HCT116 (cell line): ENCODE data around the gene CRMP1. TPM values are rescaled to one million over a fixed set of nuclear protein-coding genes. Genes with fewer than 3 reads are reported as not detected.

Experiments used
- ATAC-seq: fragments of 200-7000 bp; cut with Tn5 transposase; 2 replicates; pipeline ENCODE4 v1.9.1; 2020; ENCODE audit warnings: mild to moderate bottlenecking, moderate library complexity
- BruUV-seq: library from RNA; stranded (reverse); fragments of 400-500 nt; replicated peaks from 2 replicates; lab custom pipeline; 2021; lab: Mats Ljungman, UMichigan
- CTCF ChIA-PET: fragments of 300-600 bp; sonication (Branson Sonifier 250); formaldehyde crosslinking; loops from one replicate; lab custom pipeline; 2021; ENCODE audit warnings: antibody characterized with exemption; lab: Charles Lee
- POLR2A ChIA-PET: fragments of 300-600, 350-600 bp; sonication (Branson Sonifier 250); formaldehyde crosslinking; loops from one replicate; lab custom pipeline; 2021; ENCODE audit warnings: antibody characterized with exemption; lab: Charles Lee
- RAD21 ChIA-PET, 2 experiments: fragments of 300-600 bp; sonication (Branson Sonifier 250); formaldehyde crosslinking; loops; one replicate each; lab custom pipeline; 2023; ENCODE audit warnings: low total read pairs in 2 of 2; ENCODE audit not compliant: uncharacterized antibody in 2 of 2, unreplicated experiment in 2 of 2, low non-redundant PET in 1 of 2; lab: Charles Lee
- DNase-seq: peaks from one replicate; pipeline ENCODE4 v3.0.0-alpha.2; 2010; ENCODE audit warnings: low read depth, low spot score
- H2AFZ ChIP-seq: fragments of 200-600 bp; shearing (Covaris generic), sonication (generic); 2 replicates; pipeline ENCODE4 v1.6.1; 2017; ENCODE audit warnings: low read depth, mixed run types, mixed read lengths, antibody characterized with exemption, low read length; ENCODE audit not compliant: poor library complexity, severe bottlenecking
- H3K27ac ChIP-seq: 2 replicates; pipeline ENCODE4 v1.5.1; 2012; ENCODE audit warnings: low read depth, low read length
- H3K27me3 ChIP-seq: fragments of 200-600 bp; sonication (generic); 2 replicates; pipeline ENCODE4 v1.6.1; 2016; ENCODE audit warnings: mixed run types, low read length, mixed read lengths; ENCODE audit not compliant: insufficient read depth
- H3K36me3 ChIP-seq, 2 experiments: fragments of 200-500 bp in 1 of 2; fragments of 200-600 bp in 1 of 2; sonication (Bioruptor generic) in 1 of 2; sonication (generic) in 1 of 2; 2 replicates each; pipeline versions ENCODE4 v1.5.1 to v1.6.1; 2014 to 2016; ENCODE audit warnings: low read length in 2 of 2, inconsistent platforms in 1 of 2, mixed read lengths in 1 of 2, mixed run types in 1 of 2; ENCODE audit not compliant: insufficient read depth in 2 of 2, control insufficient read depth in 1 of 2
- H3K4me1 ChIP-seq, 2 experiments: fragments of 200-600 bp in 1 of 2; sonication (generic) in 1 of 2; 2 replicates each; pipeline versions ENCODE4 v1.5.1 to v1.6.1; 2012 to 2017; ENCODE audit warnings: low read length in 2 of 2, inconsistent platforms in 1 of 2, mild to moderate bottlenecking in 1 of 2, mixed read lengths in 1 of 2, mixed run types in 1 of 2, moderate library complexity in 1 of 2; ENCODE audit not compliant: insufficient read depth in 2 of 2, control insufficient read depth in 1 of 2
- H3K4me2 ChIP-seq: fragments of 200-600 bp; sonication (generic); 2 replicates; pipeline ENCODE4 v1.6.1; 2017; ENCODE audit warnings: mixed run types, low read length, mixed read lengths
- H3K4me3 ChIP-seq, 2 experiments: fragments of 200-600 bp in 1 of 2; sonication (generic) in 1 of 2; replicated peaks in 1 of 2; 2 replicates each; pipeline ENCODE4 v1.5.1; 2011 to 2016; ENCODE audit warnings: low read length in 2 of 2, control low read depth in 1 of 2, low read depth in 1 of 2, mild to moderate bottlenecking in 1 of 2, mixed read lengths in 1 of 2, mixed run types in 1 of 2
- H3K79me2 ChIP-seq: fragments of 200-600 bp; sonication (generic); 2 replicates; pipeline ENCODE4 v1.6.1; 2017; ENCODE audit warnings: mild to moderate bottlenecking, mixed run types, low read length, moderate library complexity, mixed read lengths; ENCODE audit not compliant: insufficient read depth
- H3K9ac ChIP-seq: fragments of 200-600 bp; sonication (generic); 2 replicates; pipeline ENCODE4 v1.6.1; 2016; ENCODE audit warnings: low read length, mixed read lengths
- H3K9me2 ChIP-seq: fragments of 200-600 bp; sonication (generic), shearing (Covaris generic); 2 replicates; pipeline ENCODE4 v1.6.1; 2017; ENCODE audit warnings: mixed run types, mild to moderate bottlenecking, moderate library complexity; ENCODE audit not compliant: insufficient read depth
- H3K9me3 ChIP-seq, 2 experiments: fragments of 200-500 bp in 1 of 2; fragments of 200-600 bp in 1 of 2; sonication (Bioruptor generic) in 1 of 2; sonication (generic) in 1 of 2; 2 replicates each; pipeline ENCODE4 v1.6.1; 2014 to 2017; ENCODE audit warnings: low read length in 2 of 2, mixed read lengths in 2 of 2, inconsistent platforms in 1 of 2, low read depth in 1 of 2, mild to moderate bottlenecking in 1 of 2, mixed run types in 1 of 2, moderate library complexity in 1 of 2; ENCODE audit not compliant: control insufficient read depth in 1 of 2, insufficient read depth in 1 of 2
- H4K20me1 ChIP-seq: fragments of 200-600 bp; sonication (generic), shearing (Covaris generic); 2 replicates; pipeline ENCODE4 v1.6.1; 2017; ENCODE audit warnings: mixed run types, mild to moderate bottlenecking, moderate library complexity; ENCODE audit not compliant: insufficient read depth
- CBX3 ChIP-seq: IDR thresholded peaks from 2 replicates; pipeline ENCODE4 v1.6.1; 2012; ENCODE audit warnings: low read depth
- ELF1 ChIP-seq: IDR thresholded peaks from 2 replicates; pipeline ENCODE4 v1.6.1; 2012; ENCODE audit warnings: low read depth, borderline replicate concordance
- EZH2 ChIP-seq: fragments of 200-600 bp; sonication (generic); IDR thresholded peaks from 2 replicates; pipeline ENCODE4 v1.6.1; 2017; ENCODE audit warnings: antibody characterized with exemption, mixed run types
- FOSL1 ChIP-seq: IDR thresholded peaks from 2 replicates; pipeline ENCODE4 v1.6.1; 2012; ENCODE audit warnings: low read depth
- JUND ChIP-seq: IDR thresholded peaks from 2 replicates; pipeline ENCODE4 v1.6.1; 2012
- POLR2A ChIP-seq: IDR thresholded peaks from 2 replicates; pipeline ENCODE4 v1.7.0; 2011; ENCODE audit warnings: borderline replicate concordance; ENCODE audit not compliant: insufficient read depth, insufficient read length; ENCODE audit errors: extremely low read depth
- POLR2AphosphoS5 ChIP-seq: IDR thresholded peaks from 2 replicates; pipeline ENCODE4 v1.6.1; 2011; ENCODE audit warnings: mild to moderate bottlenecking, low read depth, low read length, moderate library complexity
- SP1 ChIP-seq: IDR thresholded peaks from 2 replicates; pipeline ENCODE4 v1.6.1; 2012; ENCODE audit warnings: low read depth
- SRF ChIP-seq: IDR thresholded peaks from 2 replicates; pipeline ENCODE4 v1.6.1; 2012; ENCODE audit warnings: low read depth
- intact Hi-C: fragments of 100-400 bp; cut with micrococcal nuclease; formaldehyde crosslinking; loops from 2 replicates; pipeline ENCODE4 v1.10.0; 2022
- total RNA-seq: library from RNA; stranded (reverse); gene quantifications from one replicate; pipeline ENCODE4 v1.2.1, GENCODE V29; 2021; ENCODE audit not compliant: unreplicated experiment
- TF ChIP-seq, protein P1 (sequence below): IDR thresholded peaks from 2 replicates; pipeline ENCODE4 v1.6.1; 2011; ENCODE audit warnings: mild to moderate bottlenecking, low read length, moderate library complexity; ENCODE audit not compliant: insufficient replicate concordance; ENCODE audit errors: extremely low read depth

Gene CRMP1
- total RNA-seq, 1 experiment from 2014 or later: not detected

DNA sequence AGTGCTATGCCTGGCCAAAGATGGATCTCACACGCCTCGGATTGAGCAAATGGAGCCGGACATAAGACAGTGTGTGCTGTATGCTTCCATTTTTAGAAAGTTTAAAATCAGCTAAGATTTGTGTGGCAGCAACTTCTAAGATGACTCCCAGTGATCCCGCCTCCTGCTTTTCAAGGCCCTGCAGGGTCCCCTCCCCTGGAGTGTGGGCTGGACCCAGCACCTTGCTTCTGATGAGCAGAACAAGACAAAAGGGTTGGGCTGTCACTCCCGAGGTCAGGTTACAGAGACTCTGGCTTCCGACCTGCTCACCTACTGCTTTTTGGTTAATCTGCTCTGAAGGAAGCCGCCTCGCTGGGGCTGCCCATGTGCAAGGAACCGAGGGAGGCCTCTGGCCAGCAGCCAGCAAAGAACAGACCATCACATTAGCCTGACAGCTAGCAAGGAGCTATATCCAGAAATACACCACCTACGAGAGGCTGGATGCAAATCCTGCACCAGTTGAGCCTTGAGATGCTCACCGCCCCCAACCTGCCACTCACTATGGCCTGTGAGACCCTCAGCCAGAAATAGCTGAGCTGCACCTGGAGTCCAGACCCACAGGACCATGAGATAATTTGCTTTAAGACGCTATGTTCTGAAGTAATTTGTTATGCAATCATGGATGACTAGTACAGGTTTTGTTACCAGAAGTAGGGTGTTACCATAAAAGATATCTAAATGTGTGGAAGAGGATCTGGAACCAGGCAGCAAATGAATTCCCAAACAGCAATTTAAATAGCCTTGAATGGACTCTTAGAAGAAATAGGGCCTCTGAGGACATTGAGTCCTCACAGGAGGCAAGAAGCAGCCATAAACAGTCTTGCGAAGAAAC, 47.6 kb downstream of the CRMP1 start (continued):
- TF ChIP-seq, protein P1, sequence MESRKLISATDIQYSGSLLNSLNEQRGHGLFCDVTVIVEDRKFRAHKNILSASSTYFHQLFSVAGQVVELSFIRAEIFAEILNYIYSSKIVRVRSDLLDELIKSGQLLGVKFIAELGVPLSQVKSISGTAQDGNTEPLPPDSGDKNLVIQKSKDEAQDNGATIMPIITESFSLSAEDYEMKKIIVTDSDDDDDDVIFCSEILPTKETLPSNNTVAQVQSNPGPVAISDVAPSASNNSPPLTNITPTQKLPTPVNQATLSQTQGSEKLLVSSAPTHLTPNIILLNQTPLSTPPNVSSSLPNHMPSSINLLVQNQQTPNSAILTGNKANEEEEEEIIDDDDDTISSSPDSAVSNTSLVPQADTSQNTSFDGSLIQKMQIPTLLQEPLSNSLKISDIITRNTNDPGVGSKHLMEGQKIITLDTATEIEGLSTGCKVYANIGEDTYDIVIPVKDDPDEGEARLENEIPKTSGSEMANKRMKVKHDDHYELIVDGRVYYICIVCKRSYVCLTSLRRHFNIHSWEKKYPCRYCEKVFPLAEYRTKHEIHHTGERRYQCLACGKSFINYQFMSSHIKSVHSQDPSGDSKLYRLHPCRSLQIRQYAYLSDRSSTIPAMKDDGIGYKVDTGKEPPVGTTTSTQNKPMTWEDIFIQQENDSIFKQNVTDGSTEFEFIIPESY: no peak
- no peak for TF ChIP-seq ELF1
- no peak for TF ChIP-seq SRF
- TF ChIP-seq SP1: no peak
- no peak for TF ChIP-seq CBX3
- TF ChIP-seq EZH2: no peak
- no peak for TF ChIP-seq POLR2A
- no peak for TF ChIP-seq FOSL1

DNA sequence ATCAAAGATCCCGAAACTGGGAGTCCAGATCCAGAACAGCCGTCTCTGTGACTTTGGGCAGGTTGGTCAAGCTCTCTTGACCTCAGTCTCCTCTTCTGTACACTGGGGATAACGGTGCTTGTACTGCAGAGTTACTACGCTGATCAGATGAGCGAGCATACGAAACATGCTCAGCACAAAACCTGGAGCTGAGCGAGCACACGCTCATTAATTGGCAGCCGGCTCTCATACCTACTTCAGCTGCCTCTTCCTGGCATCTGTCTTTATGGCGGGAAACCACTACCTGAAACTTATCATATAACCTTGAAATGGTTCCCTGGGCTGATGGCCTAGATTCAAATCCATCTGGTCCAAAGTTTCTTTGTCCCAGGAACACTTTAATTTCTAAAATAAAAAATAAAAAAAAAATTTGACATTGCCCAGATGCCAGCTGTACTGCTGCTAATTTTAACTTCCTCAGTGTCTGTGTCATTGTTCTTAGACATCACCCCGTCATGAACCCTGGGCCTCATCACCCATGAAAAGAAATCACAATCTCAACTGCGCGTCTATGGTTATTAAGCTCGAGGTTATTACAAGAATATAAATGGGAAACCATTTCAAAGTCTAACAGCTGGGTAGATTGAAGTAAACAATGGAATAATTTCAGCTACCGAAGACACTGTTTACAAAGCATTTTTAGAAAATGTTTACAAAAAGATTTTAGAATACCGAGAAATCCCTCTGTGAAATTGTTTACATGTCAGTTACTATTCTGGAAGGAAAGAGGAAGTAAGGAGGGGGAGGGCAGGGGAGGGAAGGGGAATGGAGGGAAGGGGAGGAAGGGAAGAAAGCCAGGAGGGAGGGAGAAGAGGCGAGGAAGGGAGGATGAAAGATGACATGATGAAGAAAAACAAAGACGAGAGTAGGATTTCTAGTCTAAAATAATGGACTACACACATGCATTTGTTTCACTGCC, 49.0 kb downstream of the CRMP1 start:
- POLR2A ChIA-PET: no interaction called here

More for the DNA sequence above, 49.0 kb downstream of the CRMP1 start:
- H3K36me3 ChIP-seq: no peaks in the 10 kb centered on the region
- H3K9me2 ChIP-seq: no peaks in the 10 kb centered on the region
- peaks cover 44% of the 10 kb centered on the region; the same call in 1 of the 2 replicates for H3K27me3 ChIP-seq
- no peak for ATAC-seq
- intact Hi-C loops: no loop called here
- no peaks in the 10 kb centered on the region for H4K20me1 ChIP-seq
- H3K4me2 ChIP-seq: no peak overlapping the region
- TF ChIP-seq JUND (no peak), POLR2AphosphoS5 (no peak)
- H2AFZ ChIP-seq: no peak overlapping the region
- no peak overlapping the region for H3K4me3 ChIP-seq
- BruUV-seq: no TSS peak
- H3K27ac ChIP-seq: no peak overlapping the region
- no peak for DNase-seq
- ChIA-PET RAD21 (no interaction called here), CTCF (interaction anchor here (0.6 kb wide), 1 partner anchor 243 kb away, joined by 3 read pairs; no protein-coding TSS in a partner anchor)
- no peaks in the 10 kb centered on the region for H3K79me2 ChIP-seq
- no peaks in the 10 kb centered on the region for H3K4me1 ChIP-seq
- no peaks in the 10 kb centered on the region for H3K9me3 ChIP-seq
- no peak overlapping the region for H3K9ac ChIP-seq
